Panc1 (cell line): ENCODE data around the gene C4BPA. TPM values are rescaled to one million over a fixed set of nuclear protein-coding genes. Genes with fewer than 3 reads are reported as not detected.

Experiments
- ATAC-seq: fragments of 200-7000 bp; cut with Tn5 transposase; 2 replicates; pipeline ENCODE4 v1.9.1; 2020; ENCODE audit warnings: mild to moderate bottlenecking, moderate library complexity
- BruUV-seq: library from RNA; stranded (reverse); fragments of 400-500 nt; replicated peaks from 2 replicates; lab custom pipeline; 2021; lab: Mats Ljungman, UMichigan
- CTCF ChIA-PET: fragments of 300-600 bp; sonication (Branson Sonifier 250); formaldehyde crosslinking; loops from one replicate; lab custom pipeline; 2022; ENCODE audit warnings: antibody characterized with exemption; lab: Charles Lee
- POLR2A ChIA-PET: fragments of 300-600 bp; sonication (Branson Sonifier 250); formaldehyde crosslinking; loops from one replicate; lab custom pipeline; 2022; ENCODE audit warnings: antibody characterized with exemption; lab: Charles Lee
- DNase-seq: peaks from one replicate; pipeline ENCODE4 v3.0.0-alpha.2; 2010; ENCODE audit warnings: low read depth, low spot score
- H3K27ac ChIP-seq: 2 replicates; pipeline ENCODE4 v1.5.1; 2011; ENCODE audit warnings: mild to moderate bottlenecking, low read length, inconsistent platforms
- H3K27me3 ChIP-seq: fragments of 200-500 bp; sonication (Bioruptor generic); 2 replicates; pipeline ENCODE4 v1.6.0; 2014; ENCODE audit warnings: low read length, inconsistent platforms; ENCODE audit not compliant: control insufficient read depth, insufficient read depth
- H3K36me3 ChIP-seq: fragments of 200-500 bp; sonication (Bioruptor generic); 2 replicates; pipeline ENCODE4 v1.5.1; 2014; ENCODE audit warnings: inconsistent platforms, mild to moderate bottlenecking, low read length, moderate library complexity; ENCODE audit not compliant: control insufficient read depth, insufficient read depth
- H3K4me1 ChIP-seq: 2 replicates; pipeline ENCODE4 v1.5.1; 2011; ENCODE audit warnings: inconsistent platforms, mild to moderate bottlenecking, low read length, moderate library complexity; ENCODE audit not compliant: control insufficient read depth, insufficient read depth
- H3K4me3 ChIP-seq, 2 experiments: 2 replicates each; pipeline ENCODE4 v1.5.1; 2011 to 2012; ENCODE audit warnings: low read depth in 2 of 2, low read length in 2 of 2, mild to moderate bottlenecking in 2 of 2, inconsistent platforms in 1 of 2, moderate library complexity in 1 of 2
- H3K9me3 ChIP-seq: fragments of 200-500 bp; sonication (Bioruptor generic); 2 replicates; pipeline ENCODE4 v1.5.1; 2014; ENCODE audit warnings: low read depth, mild to moderate bottlenecking, inconsistent platforms, low read length, moderate library complexity; ENCODE audit not compliant: control insufficient read depth, insufficient read depth
- POLR2AphosphoS5 ChIP-seq: IDR thresholded peaks from 2 replicates; pipeline ENCODE4 v1.6.1; 2012; ENCODE audit warnings: mild to moderate bottlenecking, low read depth, low read length, moderate library complexity
- SIN3A ChIP-seq: IDR thresholded peaks from 2 replicates; pipeline ENCODE4 v1.6.1; 2012; ENCODE audit warnings: low read depth, mild to moderate bottlenecking, low read length, moderate library complexity, borderline replicate concordance; ENCODE audit not compliant: insufficient read depth
- TCF7L2 ChIP-seq: IDR thresholded peaks from 2 replicates; pipeline ENCODE4 v1.6.1; 2011; ENCODE audit warnings: mild to moderate bottlenecking, low read depth, low read length, inconsistent platforms
- in situ Hi-C: cut with HindIII; loops from 2 replicates; pipeline ENCODE4 v1.10.0; 2016; ENCODE audit warnings: low sequenced_read_pairs, low pct_unique_long_range_greater_than_20kb
- intact Hi-C: fragments of 100-400 bp; cut with micrococcal nuclease; formaldehyde crosslinking; loops from one replicate; pipeline ENCODE4 v1.10.0; 2022; ENCODE audit not compliant: unreplicated experiment
- total RNA-seq: library from RNA; stranded (reverse); gene quantifications from one replicate; pipeline ENCODE4 v1.2.1, GENCODE V29; 2021; ENCODE audit not compliant: unreplicated experiment
- TF ChIP-seq, protein P1 (sequence below): fragments of 450-650 bp; IDR thresholded peaks from 2 replicates; pipeline ENCODE4 v1.5.1; 2017; ENCODE audit warnings: mild to moderate bottlenecking
- TF ChIP-seq, protein P2 (sequence below), 2 experiments: IDR thresholded peaks; 2 replicates each; pipeline ENCODE4 v1.6.1; 2011 to 2012; ENCODE audit warnings: low read depth in 2 of 2, control low read depth in 1 of 2, low read length in 1 of 2, mild to moderate bottlenecking in 1 of 2, moderate library complexity in 1 of 2; ENCODE audit not compliant: insufficient read depth in 1 of 2

Gene C4BPA
- total RNA-seq, 1 experiment from 2014 or later, result 0.26 TPM

DNA sequence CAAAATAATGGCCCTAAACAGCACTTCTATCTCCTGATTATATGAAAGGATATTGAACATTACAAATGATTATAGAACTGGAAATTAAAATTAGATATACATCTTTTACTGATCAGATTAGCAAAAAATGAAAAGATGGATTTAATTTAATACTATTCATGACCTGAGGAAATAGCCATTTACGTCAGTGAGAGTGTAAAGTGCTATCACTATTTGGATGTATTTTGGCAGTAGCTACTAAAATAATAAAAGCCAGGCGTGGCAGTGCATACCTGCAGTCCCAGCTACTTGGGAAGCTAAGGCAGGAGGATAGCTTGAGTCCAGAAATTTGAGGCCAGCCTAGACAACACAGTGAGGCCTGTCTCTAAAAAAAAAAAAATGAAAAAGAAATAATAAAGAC lies 10.1 kb upstream of the C4BPA start:
- in situ Hi-C loops (no loop called here), intact Hi-C loops (no loop called here)
- ChIA-PET POLR2A (no interaction called here), CTCF (no interaction called here)
- Histone ChIP-seq H3K27ac (no peak overlapping the region), H3K4me1 (no peaks in the 10 kb centered on the region), H3K27me3 (no peaks in the 10 kb centered on the region), H3K9me3 (peaks cover 8% of the 10 kb centered on the region; the same call in 1 of the 2 replicates), H3K36me3 (no peaks in the 10 kb centered on the region), H3K4me3 (no peak overlapping the region)
- no peak for DNase-seq
- ATAC-seq, result no peak
- TF ChIP-seq, protein P1, sequence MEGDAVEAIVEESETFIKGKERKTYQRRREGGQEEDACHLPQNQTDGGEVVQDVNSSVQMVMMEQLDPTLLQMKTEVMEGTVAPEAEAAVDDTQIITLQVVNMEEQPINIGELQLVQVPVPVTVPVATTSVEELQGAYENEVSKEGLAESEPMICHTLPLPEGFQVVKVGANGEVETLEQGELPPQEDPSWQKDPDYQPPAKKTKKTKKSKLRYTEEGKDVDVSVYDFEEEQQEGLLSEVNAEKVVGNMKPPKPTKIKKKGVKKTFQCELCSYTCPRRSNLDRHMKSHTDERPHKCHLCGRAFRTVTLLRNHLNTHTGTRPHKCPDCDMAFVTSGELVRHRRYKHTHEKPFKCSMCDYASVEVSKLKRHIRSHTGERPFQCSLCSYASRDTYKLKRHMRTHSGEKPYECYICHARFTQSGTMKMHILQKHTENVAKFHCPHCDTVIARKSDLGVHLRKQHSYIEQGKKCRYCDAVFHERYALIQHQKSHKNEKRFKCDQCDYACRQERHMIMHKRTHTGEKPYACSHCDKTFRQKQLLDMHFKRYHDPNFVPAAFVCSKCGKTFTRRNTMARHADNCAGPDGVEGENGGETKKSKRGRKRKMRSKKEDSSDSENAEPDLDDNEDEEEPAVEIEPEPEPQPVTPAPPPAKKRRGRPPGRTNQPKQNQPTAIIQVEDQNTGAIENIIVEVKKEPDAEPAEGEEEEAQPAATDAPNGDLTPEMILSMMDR, result no peak
- TF ChIP-seq, protein P2, sequence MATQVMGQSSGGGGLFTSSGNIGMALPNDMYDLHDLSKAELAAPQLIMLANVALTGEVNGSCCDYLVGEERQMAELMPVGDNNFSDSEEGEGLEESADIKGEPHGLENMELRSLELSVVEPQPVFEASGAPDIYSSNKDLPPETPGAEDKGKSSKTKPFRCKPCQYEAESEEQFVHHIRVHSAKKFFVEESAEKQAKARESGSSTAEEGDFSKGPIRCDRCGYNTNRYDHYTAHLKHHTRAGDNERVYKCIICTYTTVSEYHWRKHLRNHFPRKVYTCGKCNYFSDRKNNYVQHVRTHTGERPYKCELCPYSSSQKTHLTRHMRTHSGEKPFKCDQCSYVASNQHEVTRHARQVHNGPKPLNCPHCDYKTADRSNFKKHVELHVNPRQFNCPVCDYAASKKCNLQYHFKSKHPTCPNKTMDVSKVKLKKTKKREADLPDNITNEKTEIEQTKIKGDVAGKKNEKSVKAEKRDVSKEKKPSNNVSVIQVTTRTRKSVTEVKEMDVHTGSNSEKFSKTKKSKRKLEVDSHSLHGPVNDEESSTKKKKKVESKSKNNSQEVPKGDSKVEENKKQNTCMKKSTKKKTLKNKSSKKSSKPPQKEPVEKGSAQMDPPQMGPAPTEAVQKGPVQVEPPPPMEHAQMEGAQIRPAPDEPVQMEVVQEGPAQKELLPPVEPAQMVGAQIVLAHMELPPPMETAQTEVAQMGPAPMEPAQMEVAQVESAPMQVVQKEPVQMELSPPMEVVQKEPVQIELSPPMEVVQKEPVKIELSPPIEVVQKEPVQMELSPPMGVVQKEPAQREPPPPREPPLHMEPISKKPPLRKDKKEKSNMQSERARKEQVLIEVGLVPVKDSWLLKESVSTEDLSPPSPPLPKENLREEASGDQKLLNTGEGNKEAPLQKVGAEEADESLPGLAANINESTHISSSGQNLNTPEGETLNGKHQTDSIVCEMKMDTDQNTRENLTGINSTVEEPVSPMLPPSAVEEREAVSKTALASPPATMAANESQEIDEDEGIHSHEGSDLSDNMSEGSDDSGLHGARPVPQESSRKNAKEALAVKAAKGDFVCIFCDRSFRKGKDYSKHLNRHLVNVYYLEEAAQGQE (IDR thresholded peaks at IDR 0.05; ENCODE audit: insufficient read depth in 1 of 2, low read depth in 2 of 2, low read length in 1 of 2), result no peak
- TF ChIP-seq SIN3A, result no peak
- no peak for TF ChIP-seq POLR2AphosphoS5
- no peak for TF ChIP-seq TCF7L2
- no TSS peak for BruUV-seq

DNA sequence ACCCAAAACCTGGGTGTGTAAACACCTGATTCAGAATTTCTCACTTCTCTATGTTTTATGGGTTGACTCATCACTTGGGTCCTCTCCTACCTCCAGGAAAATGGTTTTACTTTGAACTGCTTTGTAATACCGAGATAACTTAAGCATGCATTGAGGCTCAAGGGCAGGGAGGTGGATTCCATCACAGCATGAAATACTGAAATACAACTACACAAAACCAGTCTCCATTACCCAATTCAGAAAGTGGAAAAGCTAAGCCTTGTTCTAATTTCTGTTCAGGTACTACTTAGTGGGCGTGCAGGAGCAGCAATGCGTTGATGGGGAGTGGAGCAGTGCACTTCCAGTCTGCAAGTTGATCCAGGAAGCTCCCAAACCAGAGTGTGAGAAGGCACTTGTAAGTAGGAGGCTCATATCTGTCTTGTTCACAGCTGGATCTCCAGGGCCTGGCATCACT lies 6.1 kb upstream of the C4BPA start:
- CTCF ChIA-PET, result no interaction called here
- no peaks in the 10 kb centered on the region for H3K27me3 ChIP-seq
- H3K36me3 ChIP-seq, result no peaks in the 10 kb centered on the region
- ATAC-seq (no peak), DNase-seq (no peak)
- in situ Hi-C loops, result no loop called here
- H3K4me3 ChIP-seq, result no peak overlapping the region
- POLR2A ChIA-PET, result no interaction called here
- H3K27ac ChIP-seq, result no peak overlapping the region
- no TSS peak for BruUV-seq
- intact Hi-C loops, result no loop called here
- TF ChIP-seq, protein P1, result no peak
- no peak for TF ChIP-seq POLR2AphosphoS5
- TF ChIP-seq TCF7L2, result no peak
- TF ChIP-seq, protein P2 (IDR thresholded peaks at IDR 0.05; ENCODE audit: insufficient read depth in 1 of 2, low read depth in 2 of 2, low read length in 1 of 2), result no peak
- TF ChIP-seq SIN3A, result no peak
- no peaks in the 10 kb centered on the region for H3K4me1 ChIP-seq
- peaks cover 8% of the 10 kb centered on the region; the same call in 1 of the 2 replicates for H3K9me3 ChIP-seq
